NOMO-1 (cell line): ENCODE results near the gene CPVL.

Experiments used
- DNase-seq, 2 experiments: peaks; one replicate each; lab custom pipeline; 2025; ENCODE audit not compliant: unreplicated experiment in 2 of 2; lab: John Stamatoyannopoulos, UW

CPVL gene

GRCh38 chr7:28954946-28955345 lies 191.4 kb downstream of the CPVL start:
- DNase-seq, result no peak

GRCh38 chr7:28954471-28954870 lies 191.9 kb downstream of the CPVL start:
- no peak for DNase-seq

DNA sequence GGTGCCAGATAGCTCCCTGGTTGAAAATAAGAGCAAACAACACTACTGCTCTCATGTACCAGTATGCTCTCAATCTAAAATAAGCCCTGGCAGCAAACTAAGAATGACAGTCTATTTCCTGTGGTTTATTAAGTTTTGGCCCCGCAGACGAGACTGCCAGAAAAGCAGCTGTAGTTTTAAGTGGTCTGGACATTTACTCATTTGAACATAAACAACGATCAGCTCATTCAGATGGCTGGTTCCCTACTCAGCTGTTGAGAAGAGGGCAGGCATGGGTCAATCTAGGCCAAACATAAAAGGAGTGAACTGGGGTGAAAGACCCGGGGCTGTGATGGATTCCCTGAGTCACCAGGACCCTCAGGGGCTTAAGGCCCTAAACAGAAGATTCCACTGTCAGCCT lies 192.7 kb downstream of the CPVL start:
- no peak for DNase-seq
